Cardiac muscle cell (in vitro differentiated cells and primary cell): ENCODE results near the gene LIG4. TPM values are rescaled to one million over a fixed set of nuclear protein-coding genes. Genes with fewer than 3 reads are reported as not detected.
A peak's percentile ranks its signal among the peaks of the same experiment; 100 is the strongest.
"Not testable (repeated sequence)": the region's sequence is repeated elsewhere in the genome, so short reads cannot be mapped to it uniquely, and the experiment has no call there.

Source experiments
- DNase-seq, 2 donors: peaks; one replicate each; pipeline versions ENCODE4 v3.0.0 to v3.0.0-alpha.2; 2010 to 2017; ENCODE audit warnings: low read depth in 1 of 2, low spot score in 1 of 2
- H3K27ac ChIP-seq: fragments of 200-600 bp; sonication (generic); 2 replicates; pipeline ENCODE4 v1.5.1; 2016
- H3K27me3 ChIP-seq: fragments of 200-600 bp; sonication (generic); 2 replicates; pipeline ENCODE4 v1.6.0; 2016; ENCODE audit warnings: control low read depth
- H3K36me3 ChIP-seq: fragments of 200-600 bp; sonication (generic); 2 replicates; pipeline ENCODE4 v1.5.1; 2016; ENCODE audit warnings: control low read depth
- H3K4me1 ChIP-seq: fragments of 200-600 bp; sonication (generic); 2 replicates; pipeline ENCODE4 v1.8.1; 2017; ENCODE audit warnings: low read depth, mild to moderate bottlenecking, mixed run types
- H3K4me3 ChIP-seq: fragments of 200-600 bp; sonication (generic); 2 replicates; pipeline ENCODE4 v1.5.1; 2016; ENCODE audit warnings: mild to moderate bottlenecking
- H3K9me3 ChIP-seq: fragments of 200-600 bp; sonication (generic); 2 replicates; pipeline ENCODE4 v1.5.1; 2017; ENCODE audit warnings: low read depth, mild to moderate bottlenecking, control low read depth
- polyA plus RNA-seq: library from polyadenylated mRNA; unstranded; fragments of >200 nt; fragmentation: Nextera tagmentation; extraction: Ambion mirVana; gene quantifications from 2 replicates; pipeline ENCODE4 v1.2.1, GENCODE V29; 2016
- total RNA-seq: library from RNA; depleted of rRNA; stranded (reverse); fragments of >200 nt; gene quantifications from 2 replicates; pipeline ENCODE4 v1.2.3, GENCODE V29; 2016
- TF ChIP-seq, protein P1 (sequence below): IDR thresholded peaks from 2 replicates; pipeline ENCODE4 v1.5.1; 2012; ENCODE audit warnings: low read depth, mild to moderate bottlenecking, low read length

LIG4 gene
- total and polyA plus RNA-seq, 2 experiments from 2014 or later, result 8.9 to 16.2 TPM

DNA sequence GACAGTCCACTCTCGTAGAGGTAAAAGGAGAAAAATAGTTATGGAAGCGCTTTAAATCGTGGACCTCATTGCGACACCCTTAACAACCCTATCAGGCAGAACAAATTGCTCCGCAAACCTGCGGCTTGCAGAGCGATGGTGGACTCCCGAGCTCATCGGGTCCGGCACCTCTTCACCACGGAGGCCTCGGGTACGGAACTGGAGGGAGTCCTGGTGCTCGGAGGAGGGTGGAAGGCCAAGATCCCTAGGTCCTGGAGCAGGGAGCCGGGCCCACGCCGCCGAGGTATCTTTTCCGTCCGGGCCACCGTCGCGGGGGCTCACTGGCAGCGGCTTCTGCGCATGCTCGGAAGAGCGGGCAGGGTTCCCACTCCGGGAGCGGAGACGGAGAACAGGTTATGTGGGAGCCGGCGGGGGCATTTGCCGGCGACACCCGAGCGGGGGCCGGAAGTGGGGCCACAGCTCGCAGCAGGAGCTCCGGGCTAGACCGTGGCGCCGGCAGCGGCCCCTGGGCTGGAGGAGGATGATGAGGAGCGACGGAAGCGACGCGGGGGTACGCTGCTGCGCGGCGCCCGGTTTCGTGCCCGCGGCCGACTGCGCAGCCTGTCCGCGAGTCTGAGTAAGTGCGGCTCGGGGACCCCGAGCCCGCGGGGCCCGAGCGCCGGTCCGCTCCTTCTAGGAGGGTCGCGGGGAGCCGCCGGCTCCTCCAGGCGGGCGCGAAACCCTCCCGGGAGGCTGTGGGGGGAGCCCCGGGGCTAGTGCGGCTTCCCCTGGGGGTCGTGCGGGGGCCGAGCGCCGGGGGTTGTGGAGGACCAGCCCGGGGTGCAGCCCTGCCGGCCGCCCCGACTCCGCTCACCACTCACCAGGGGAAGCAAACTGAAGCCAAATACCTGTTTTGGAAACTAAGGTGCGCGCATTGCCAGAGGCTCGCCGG is 3.0 kb upstream of the LIG4 start, which contains the start of gene ABHD13:
Gene ABHD13 (plus strand): TSS at position 349 of the 931 bp plus-strand sequence. CDS start 10,827 bp downstream, outside the sequence.
- peak within 1 kb of the TSS; percentile 93 for H3K27ac ChIP-seq
- no peaks in the 10 kb centered on the region for H3K36me3 ChIP-seq
- H3K4me3 ChIP-seq, result peak within 1 kb of the TSS; percentile 87

DNA sequence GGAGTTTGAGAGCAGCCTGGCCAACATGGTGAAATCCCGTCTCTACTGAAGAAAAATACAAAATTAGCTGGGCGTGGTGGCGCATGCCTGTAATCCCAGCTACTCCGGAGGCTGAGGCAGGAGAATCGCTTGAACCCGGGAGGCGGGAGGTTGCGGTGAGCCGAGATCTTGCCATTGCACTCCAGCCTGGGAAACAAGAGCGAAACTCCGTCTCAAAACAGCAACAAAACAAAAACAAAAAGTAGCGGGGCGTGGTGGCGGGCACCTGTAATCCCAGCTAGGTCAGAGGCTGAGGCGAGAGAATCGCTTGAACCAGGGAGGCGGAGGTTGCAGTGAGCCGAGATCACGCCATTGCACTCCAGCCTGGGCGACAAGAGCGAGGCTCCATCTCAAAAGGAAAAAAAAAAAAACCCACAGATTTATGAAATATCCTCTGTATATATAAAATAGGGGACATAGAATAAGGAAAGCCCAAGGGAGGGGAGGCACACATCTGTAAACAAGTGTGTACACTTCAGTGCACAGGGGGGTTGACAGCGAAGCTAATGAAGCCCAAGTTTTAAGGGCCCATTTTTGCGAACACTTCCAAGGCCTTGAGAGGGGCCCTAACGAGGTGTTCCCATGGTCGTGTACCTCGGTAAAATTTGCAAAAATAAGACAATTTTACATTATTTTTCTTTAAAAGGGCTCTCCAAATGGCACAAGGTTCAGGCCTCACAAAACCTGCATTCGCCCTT is 2.1 kb upstream of the LIG4 start:
- not testable (repeated sequence) for H3K27me3 ChIP-seq, DNase-seq, H3K36me3 ChIP-seq, H3K9me3 ChIP-seq
- Histone ChIP-seq H3K4me1 (peaks cover 21% of the 10 kb centered on the region), H3K27ac (peak overlapping the region; percentile 93), H3K4me3 (peak overlapping the region; percentile 87)

More for the DNA sequence above, 3.0 kb upstream of the LIG4 start, which contains the start of gene ABHD13:
- no peaks in the 10 kb centered on the region for H3K9me3 ChIP-seq
- TF ChIP-seq, protein P1, sequence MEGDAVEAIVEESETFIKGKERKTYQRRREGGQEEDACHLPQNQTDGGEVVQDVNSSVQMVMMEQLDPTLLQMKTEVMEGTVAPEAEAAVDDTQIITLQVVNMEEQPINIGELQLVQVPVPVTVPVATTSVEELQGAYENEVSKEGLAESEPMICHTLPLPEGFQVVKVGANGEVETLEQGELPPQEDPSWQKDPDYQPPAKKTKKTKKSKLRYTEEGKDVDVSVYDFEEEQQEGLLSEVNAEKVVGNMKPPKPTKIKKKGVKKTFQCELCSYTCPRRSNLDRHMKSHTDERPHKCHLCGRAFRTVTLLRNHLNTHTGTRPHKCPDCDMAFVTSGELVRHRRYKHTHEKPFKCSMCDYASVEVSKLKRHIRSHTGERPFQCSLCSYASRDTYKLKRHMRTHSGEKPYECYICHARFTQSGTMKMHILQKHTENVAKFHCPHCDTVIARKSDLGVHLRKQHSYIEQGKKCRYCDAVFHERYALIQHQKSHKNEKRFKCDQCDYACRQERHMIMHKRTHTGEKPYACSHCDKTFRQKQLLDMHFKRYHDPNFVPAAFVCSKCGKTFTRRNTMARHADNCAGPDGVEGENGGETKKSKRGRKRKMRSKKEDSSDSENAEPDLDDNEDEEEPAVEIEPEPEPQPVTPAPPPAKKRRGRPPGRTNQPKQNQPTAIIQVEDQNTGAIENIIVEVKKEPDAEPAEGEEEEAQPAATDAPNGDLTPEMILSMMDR, result peak; percentile 2
- no peaks in the 10 kb centered on the region for H3K27me3 ChIP-seq
- DNase-seq, result peak; percentile 94 to 95
- H3K4me1 ChIP-seq, result peaks cover 28% of the 10 kb centered on the region

DNA sequence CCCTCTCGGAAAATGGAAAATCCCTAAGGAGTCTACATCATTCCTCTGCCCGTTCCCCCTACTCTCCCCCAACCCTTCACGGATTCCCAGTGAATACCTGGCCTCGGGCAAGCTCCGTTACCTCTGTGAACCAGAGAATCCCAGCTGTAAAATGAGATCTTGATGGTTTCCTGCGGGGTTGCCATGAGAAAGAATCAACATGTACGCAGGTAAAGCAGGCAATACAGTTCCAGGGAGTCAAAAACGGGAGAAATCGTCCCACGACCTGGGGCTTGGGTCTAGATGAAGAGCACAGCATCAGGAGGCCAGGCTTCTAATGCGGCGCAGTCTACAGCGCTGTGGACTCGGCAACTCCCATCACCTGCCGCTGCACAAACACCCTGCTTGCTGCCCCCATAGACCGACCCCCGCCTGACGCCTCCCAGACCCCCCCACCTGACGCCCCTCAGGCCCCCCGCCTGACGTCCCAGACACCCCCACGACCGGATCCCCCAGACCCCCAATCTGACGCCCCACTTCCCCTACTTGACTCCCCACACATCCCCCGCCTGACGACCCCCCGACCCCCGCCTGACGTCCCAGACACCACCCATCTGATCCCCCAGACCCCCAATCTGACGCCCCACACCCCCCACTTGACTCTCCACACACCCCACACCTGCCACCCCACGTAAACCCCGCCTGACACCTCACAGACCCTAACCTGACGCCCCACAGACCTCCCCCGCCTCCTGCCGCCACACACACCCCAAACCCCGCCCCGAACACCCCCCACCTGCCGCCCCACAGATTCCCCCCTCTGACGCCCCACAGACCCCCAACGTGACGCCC is 680 bp downstream of the LIG4 start:
- Histone ChIP-seq H3K9me3 (no peaks in the 10 kb centered on the region), H3K36me3 (peaks cover 8% of the 10 kb centered on the region), H3K27ac (no peak overlapping the region), H3K4me3 (peak overlapping the region; percentile 46), H3K27me3 (no peaks in the 10 kb centered on the region), H3K4me1 (peaks cover 16% of the 10 kb centered on the region)
- peak in 1 of 2 donors; percentile 47 for DNase-seq
- TF ChIP-seq, protein P1, result no peak

DNA sequence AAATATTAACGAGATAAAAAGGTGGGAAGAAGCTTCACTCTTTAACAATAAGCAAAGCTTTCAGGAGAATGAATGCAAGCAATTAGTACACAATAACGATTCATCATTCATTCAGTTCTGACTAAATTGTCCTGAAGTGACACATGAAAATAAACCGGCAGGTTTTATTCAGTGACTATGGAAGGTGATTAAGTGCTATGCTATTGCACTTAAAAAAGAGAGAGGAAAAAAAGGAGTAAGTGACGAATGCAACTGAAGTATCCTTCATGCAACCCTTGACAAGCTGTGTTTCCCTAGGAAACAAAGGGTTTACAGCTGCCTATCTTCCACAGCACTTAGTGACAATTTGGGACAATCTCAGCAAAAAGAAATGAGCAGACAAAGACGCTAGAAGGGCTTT is 1.4 kb downstream of the LIG4 start:
- no peaks in the 10 kb centered on the region for H3K9me3 ChIP-seq
- H3K27me3 ChIP-seq, result no peaks in the 10 kb centered on the region
- H3K4me3 ChIP-seq, result peak overlapping the region; percentile 46
- DNase-seq, result no peak
- H3K4me1 ChIP-seq, result peaks cover 12% of the 10 kb centered on the region
- H3K27ac ChIP-seq, result no peak overlapping the region
- TF ChIP-seq, protein P1, result no peak
- H3K36me3 ChIP-seq, result peaks cover 11% of the 10 kb centered on the region

DNA sequence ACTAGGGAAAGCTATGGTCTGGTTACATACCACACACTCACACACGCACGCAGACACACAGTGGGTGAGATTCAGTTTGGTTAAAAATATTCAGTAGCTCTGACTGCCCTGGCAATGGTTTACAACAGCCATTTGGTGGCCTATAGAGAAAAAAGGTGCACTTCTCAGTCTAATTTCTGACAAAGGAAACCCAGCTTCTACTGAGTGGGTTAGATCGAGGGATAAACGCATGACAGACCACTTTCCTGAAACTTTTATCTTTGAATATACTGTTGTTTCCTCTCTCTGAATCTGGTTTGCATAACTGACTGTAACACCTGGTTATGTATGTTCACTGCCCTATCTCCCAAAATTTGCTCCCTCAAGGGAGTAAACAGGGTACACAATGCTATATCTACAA is 2.5 kb downstream of the LIG4 start:
- H3K9me3 ChIP-seq, result no peaks in the 10 kb centered on the region
- H3K27me3 ChIP-seq, result no peaks in the 10 kb centered on the region
- H3K4me1 ChIP-seq, result peaks cover 12% of the 10 kb centered on the region
- no peak for DNase-seq
- peaks cover 18% of the 10 kb centered on the region for H3K36me3 ChIP-seq
- TF ChIP-seq, protein P1, result no peak
- H3K4me3 ChIP-seq, result no peak overlapping the region
- H3K27ac ChIP-seq, result no peak overlapping the region
